Epithelial cell of proximal tubule (primary cell): ENCODE results near the gene ACP5. TPM values are rescaled to one million over a fixed set of nuclear protein-coding genes. Genes with fewer than 3 reads are reported as not detected.

ENCODE experiments used
- DNase-seq: peaks from one replicate; pipeline ENCODE4 v3.0.0-alpha.2; 2011; ENCODE audit warnings: low read depth
- H3K4me3 ChIP-seq: 2 replicates; pipeline ENCODE4 v1.5.1; 2011; ENCODE audit warnings: low read depth, mild to moderate bottlenecking, low read length
- total RNA-seq: library from RNA; depleted of rRNA; stranded (reverse); fragments of >200 nt; gene quantifications from 2 replicates; pipeline ENCODE4 v1.2.3, GENCODE V29; 2015
- TF ChIP-seq, protein P1 (sequence below): conservative IDR thresholded peaks from 2 replicates; pipeline ENCODE4 v1.5.1; 2012; ENCODE audit warnings: low read depth, mild to moderate bottlenecking, low read length

The ACP5 gene
- total RNA-seq, 1 donor from 2014 or later, result 4.4 TPM

DNA sequence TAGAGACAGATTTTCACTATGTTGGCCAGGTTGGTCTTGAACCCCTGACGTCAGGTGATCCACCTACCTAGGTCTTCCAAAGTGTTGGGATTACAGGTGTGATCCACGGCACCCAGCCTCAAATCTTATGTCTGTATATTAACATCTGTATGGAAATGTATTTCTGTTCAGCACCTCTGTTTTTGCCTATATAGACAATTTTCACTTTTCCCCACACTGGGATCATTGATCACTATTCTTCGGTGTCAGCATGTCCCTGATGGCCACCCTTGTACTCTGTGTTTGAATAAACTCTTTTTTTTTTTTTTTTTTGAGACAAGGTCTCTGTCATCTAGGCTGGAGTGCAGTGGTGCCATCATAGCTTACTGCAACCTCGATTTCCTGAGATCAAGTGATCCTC, 16.6 kb upstream of the ACP5 start:
- TF ChIP-seq, protein P1, sequence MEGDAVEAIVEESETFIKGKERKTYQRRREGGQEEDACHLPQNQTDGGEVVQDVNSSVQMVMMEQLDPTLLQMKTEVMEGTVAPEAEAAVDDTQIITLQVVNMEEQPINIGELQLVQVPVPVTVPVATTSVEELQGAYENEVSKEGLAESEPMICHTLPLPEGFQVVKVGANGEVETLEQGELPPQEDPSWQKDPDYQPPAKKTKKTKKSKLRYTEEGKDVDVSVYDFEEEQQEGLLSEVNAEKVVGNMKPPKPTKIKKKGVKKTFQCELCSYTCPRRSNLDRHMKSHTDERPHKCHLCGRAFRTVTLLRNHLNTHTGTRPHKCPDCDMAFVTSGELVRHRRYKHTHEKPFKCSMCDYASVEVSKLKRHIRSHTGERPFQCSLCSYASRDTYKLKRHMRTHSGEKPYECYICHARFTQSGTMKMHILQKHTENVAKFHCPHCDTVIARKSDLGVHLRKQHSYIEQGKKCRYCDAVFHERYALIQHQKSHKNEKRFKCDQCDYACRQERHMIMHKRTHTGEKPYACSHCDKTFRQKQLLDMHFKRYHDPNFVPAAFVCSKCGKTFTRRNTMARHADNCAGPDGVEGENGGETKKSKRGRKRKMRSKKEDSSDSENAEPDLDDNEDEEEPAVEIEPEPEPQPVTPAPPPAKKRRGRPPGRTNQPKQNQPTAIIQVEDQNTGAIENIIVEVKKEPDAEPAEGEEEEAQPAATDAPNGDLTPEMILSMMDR, result no peak
- no peak overlapping the region for H3K4me3 ChIP-seq
- no peak for DNase-seq

DNA sequence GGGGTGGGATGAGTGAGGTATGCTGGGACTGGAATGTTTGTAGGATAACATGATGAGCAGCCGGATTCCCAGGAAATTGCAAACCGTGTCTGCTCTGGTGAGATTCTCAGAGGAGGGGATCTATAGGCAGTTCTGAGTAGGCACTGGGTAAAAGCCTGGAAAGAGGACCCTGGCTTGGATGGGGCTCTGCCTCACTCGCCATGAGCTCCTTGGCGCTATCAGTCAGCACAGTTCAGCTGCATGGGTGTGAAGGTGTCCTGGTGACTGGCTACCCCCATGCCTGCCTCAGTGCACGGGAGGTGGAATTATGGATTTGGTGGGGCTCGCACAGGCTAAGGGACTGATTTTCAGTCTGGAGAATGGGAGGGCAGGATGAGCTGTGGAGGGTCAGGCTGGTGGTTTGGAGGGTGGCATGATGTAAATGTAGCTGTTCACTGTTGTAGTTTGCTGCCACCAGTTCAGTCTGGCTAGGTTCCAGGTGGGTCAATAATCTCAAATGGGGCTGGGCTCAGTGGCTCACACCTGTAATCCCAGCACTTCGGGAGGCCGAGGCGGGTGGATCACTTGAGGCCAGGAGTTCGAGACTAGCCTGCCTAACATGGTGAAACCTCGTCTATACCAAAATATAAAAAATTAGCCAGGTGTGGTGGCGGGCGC, 10.7 kb upstream of the ACP5 start:
- no peak for DNase-seq
- TF ChIP-seq, protein P1, result no peak
- no peak overlapping the region for H3K4me3 ChIP-seq

DNA sequence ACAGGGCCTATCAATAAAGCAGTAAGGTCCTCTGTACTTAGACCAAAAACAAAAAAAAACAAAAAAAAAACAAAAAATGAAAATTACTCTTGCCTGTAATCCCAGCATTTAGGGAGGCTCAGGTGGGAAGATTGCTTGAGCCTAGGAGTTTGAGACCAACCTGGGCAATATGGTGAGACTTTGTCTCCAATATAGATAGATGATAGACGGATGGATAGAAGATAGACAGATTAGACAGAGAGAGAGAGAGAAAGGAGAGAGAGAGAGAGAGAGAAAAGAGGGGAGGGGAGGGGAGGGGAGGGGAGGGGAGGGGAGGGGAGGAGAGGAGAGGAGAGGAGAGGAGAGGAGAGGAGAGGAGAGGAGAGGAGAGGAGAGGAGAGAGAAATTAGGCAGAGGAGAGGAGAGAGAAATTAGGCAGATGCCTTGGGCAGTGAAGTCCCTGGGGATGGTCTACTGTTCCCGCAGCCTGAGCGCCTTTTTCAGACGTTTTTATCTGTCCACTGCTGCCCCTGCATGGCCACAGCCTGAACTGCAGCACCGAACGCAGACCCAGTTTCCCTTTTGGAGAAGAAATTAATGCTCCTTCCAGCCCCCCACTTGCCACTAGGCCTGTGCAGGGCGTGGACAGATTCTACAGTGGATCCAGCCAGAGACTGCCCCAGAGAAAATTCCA, 10.0 kb upstream of the ACP5 start:
- H3K4me3 ChIP-seq, result no peak overlapping the region
- TF ChIP-seq, protein P1, result peak; percentile 88
- DNase-seq, result no peak

DNA sequence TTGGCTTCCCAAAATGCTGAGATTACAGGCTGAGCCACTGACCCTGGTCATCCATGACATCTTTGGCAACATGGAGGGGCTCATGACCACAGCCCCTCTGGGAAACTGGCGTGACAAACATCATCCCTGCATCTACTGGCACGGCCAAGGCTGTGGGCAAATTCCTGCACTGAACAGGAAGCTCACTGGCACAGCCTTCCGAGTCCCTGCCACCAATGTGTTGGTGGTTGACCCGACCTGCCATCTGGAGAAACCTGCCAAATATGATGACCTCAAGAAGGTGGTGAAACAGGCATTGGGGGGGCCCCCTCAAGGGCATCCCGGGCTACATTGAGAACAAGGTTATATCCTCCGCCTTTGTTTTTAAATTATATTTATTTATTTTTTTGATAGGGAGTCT, 8.9 kb upstream of the ACP5 start:
- DNase-seq, result no peak
- TF ChIP-seq, protein P1, result no peak

DNA sequence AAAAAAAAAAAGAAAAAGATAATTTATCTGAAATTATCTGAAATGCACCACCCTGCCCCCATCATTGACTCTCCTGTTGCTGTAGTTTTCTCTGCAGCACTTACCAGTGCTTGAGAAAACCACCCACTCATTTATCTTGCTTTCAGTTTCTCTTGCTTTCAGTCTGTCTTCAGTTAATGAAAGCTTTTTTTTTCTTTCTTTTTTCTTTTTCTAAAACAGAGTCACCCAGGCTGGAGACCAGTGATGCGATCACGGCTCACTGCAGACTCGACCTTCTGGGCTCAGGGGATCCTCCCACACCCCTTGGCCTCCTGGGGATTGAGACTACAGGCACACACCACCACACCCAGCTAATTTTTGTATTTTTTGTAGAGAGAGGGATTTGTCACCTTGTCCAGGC, 4.3 kb upstream of the ACP5 start:
- DNase-seq, result no peak
- TF ChIP-seq, protein P1, result no peak

More for the DNA sequence above, 8.9 kb upstream of the ACP5 start:
- H3K4me3 ChIP-seq, result no peak overlapping the region

DNA sequence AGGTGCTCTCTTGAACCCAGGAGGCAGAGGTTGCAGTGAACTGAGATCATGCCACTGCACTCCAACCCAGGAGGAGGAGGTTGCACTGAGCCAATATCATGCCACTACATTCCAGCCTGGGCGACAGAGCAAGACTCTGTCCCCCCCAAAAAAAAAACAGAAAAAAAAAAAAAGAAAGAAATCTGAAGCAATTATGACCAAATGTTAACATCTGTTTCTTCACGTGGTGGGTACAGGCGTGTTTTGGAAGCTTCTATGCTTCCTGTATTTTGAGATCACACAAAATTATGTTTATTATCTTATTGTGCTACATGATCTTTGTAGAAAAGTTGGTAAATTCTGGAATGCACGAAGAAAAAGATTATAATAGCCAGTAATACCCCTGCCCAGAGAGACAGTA, 2.7 kb upstream of the ACP5 start:
- H3K4me3 ChIP-seq, result no peak overlapping the region
- TF ChIP-seq, protein P1, result no peak
- no peak for DNase-seq

More for the DNA sequence above, 4.3 kb upstream of the ACP5 start:
- H3K4me3 ChIP-seq, result no peak overlapping the region
